GM18505 (cell line): ENCODE data around the gene NINJ2.

ENCODE experiments used
- ATAC-seq: cut with Tn5 transposase; IDR thresholded peaks from one replicate; pipeline ENCODE4 v1.9.1; 2021; ENCODE audit not compliant: unreplicated experiment
- POLR2A ChIP-seq: IDR thresholded peaks from 4 replicates; pipeline ENCODE4 v1.6.1; 2011; ENCODE audit warnings: borderline replicate concordance; ENCODE audit not compliant: insufficient read depth, insufficient read length; ENCODE audit errors: extremely low read depth

The NINJ2 gene

GRCh38 chr12:575129-575502 lies 88.1 kb downstream of the NINJ2 start:
- no peak for ATAC-seq
- TF ChIP-seq POLR2A = no peak

- no peak for TF ChIP-seq POLR2A
- ATAC-seq = no peak
These were observed 88.6 kb downstream of the NINJ2 start for GRCh38 chr12:574475-575128.

GRCh38 chr12:573232-573631 lies 90.0 kb downstream of the NINJ2 start:
- TF ChIP-seq POLR2A = no peak
- no peak for ATAC-seq

DNA sequence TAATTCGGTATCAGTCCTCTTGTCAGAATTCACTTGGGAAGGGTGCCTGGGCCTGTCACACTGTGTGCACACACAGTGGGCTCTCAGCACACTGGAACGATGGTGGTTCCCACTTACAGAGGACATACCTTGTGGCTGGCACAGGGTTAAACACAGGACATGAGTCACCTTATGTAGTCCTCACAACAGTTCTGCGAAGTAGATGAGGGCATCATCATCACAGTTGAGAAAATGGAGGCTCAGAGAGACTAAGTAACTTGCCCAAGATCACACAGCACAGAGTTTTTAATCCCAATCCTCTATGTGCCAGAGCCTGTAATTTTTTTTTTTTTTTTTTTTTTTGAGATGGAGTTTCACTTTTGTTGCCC lies 90.7 kb downstream of the NINJ2 start:
- TF ChIP-seq POLR2A = no peak
- no peak for ATAC-seq

DNA sequence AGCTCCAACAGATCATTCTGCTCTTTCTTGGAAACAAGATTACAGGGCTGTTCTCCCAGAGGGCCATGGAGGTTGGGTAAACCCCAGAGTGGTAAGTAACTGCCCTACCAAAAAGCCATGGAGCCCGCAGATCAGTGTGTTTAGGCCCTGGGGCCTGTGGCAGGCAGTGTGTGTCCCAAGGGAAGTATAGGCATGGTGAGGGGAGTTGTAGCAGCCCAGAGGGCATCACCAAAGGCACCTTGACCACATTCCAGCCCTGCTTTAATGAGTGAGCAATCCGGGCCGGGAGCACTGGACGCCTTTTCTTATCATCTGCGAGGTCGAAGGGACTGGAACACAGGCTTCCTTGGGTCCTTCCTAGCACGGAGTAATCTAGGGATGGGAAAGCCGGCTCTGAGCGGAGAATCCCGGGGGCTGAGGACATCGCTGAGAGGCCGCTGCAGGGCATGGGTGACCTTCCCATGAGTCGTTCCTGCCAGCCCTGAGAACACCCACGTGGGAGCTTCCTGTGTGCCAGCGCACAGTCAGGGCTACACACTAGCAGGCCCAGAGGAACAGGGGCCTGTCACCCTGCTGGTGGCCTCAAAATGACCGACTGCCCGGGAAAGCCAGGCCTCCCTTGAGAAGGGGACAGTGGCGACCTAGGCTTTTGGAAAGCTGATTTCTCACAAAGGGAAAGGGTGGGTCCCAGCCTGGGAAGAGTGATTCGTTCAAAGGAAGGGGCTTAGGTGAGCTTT lies 91.3 kb downstream of the NINJ2 start:
- no peak for TF ChIP-seq POLR2A
- ATAC-seq = no peak

GRCh38 chr12:570921-571794 lies 92.1 kb downstream of the NINJ2 start:
- ATAC-seq = no peak
- no peak for TF ChIP-seq POLR2A

GRCh38 chr12:570435-570920 lies 92.8 kb downstream of the NINJ2 start:
- ATAC-seq = no peak
- no peak for TF ChIP-seq POLR2A

DNA sequence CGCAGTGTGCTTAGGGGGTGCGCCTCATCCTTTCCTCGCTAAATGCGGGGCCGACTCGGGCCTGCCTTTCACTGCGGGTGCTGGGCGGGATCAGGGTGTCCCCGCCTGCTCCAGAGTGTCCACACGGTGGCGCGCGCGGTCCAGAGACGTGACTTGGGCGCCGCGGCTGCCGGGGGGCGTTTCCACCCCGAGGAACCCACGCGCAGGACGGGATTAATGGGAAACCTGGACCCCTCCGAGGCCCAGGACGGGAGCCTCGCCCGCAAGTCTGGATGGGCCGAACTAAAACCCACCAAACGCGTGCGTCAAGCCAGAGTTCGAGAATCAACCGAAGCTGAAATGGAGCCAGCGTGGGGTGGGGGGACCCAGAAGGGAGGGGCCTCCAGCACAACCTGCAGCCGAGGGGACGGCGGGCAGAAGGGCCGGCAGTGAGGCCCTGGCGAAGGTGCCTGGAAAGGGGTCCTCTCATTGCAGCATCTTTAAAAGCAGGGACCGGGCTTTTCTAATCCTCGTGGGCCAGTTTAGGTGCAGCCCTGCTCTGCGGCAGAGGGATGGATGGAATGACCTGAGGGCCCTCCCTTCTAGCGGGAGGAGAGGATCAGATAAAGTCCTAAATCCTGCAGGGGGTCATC lies 93.3 kb downstream of the NINJ2 start:
- TF ChIP-seq POLR2A = no peak
- ATAC-seq = no peak

DNA sequence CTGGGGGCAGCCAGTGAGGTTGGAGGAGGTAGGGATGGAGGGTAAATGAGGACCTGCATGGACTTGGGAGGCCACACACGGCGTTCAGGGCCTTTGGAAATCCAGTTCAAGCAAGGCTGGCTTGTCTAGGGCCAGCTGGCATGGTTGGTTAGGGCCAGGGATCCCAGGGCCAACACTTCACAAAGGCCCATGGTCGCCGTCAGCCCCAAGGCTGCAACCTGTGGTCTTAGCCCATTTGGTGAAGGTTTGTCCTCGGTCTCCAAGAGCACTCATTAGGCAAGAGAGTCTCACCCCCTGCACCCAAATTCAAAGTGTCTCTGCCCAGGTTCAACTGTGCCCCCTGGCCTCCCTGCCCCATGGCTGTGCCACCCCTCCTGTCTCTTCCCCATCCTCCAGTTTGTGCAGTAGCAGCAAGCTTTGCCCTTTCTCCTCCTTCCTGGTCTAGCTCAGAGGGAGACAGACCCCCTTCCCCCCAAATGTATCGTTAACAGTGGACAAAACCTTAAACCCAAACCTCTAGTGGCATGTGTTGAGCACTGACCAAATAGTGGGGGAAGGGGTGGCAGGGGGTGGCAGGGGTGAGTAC lies 94.1 kb downstream of the NINJ2 start:
- no peak for TF ChIP-seq POLR2A
- no peak for ATAC-seq

- ATAC-seq = no peak
- TF ChIP-seq POLR2A = no peak
These were observed 94.8 kb downstream of the NINJ2 start for GRCh38 chr12:568486-568885.

- no peak for TF ChIP-seq POLR2A
- no peak for ATAC-seq
These were observed 97.6 kb downstream of the NINJ2 start for GRCh38 chr12:565589-566105.

DNA sequence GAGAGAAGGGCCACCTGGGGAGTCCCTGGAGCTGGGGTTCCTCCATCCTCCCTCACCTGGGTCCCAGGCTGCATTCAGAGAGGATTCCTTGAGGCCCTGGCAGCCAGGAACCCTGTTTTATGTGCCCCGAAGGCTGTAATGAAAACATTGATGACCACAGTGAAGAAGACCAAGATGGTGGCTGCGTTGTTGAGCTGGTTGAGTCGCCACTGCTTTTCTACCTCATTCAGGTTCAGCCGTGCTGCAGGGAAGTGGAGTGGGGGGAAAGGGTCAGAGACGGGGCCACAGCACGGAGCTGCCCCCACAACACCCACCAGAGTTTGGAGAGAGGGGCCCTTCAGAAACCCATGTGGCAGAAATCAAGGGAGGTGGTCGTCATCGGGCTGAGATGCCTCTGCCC lies 98.1 kb downstream of the NINJ2 start:
- ATAC-seq = no peak
- no peak for TF ChIP-seq POLR2A
